DOHH2 (cell line): Measurements from ENCODE around the gene DDO.

Source experiments
- H3F3A ChIP-seq: fragments of 200-600 bp; sonication (generic), shearing (Covaris generic); 2 replicates; pipeline ENCODE4 v1.6.0; 2016; ENCODE audit warnings: antibody characterized with exemption, mild to moderate bottlenecking; ENCODE audit not compliant: control insufficient read depth, insufficient read depth
- H3K27ac ChIP-seq: fragments of 200-600 bp; sonication (generic); 2 replicates; pipeline ENCODE4 v1.5.1; 2014; ENCODE audit warnings: low read depth, mild to moderate bottlenecking, low read length, moderate library complexity
- H3K27me3 ChIP-seq: fragments of 200-600 bp; sonication (generic); 2 replicates; pipeline ENCODE4 v1.6.1; 2014; ENCODE audit warnings: mild to moderate bottlenecking, low read length, mixed read lengths; ENCODE audit not compliant: control insufficient read depth
- H3K36me3 ChIP-seq: fragments of 200-600 bp; sonication (generic); 2 replicates; pipeline ENCODE4 v1.6.1; 2014; ENCODE audit warnings: mild to moderate bottlenecking, low read length, moderate library complexity, mixed read lengths; ENCODE audit not compliant: control insufficient read depth
- H3K4me1 ChIP-seq: fragments of 200-600 bp; sonication (generic); 2 replicates; pipeline ENCODE4 v1.6.1; 2014; ENCODE audit warnings: mild to moderate bottlenecking, low read length, mixed read lengths; ENCODE audit not compliant: control insufficient read depth
- H3K4me2 ChIP-seq: fragments of 200-600 bp; sonication (generic); 2 replicates; pipeline ENCODE4 v1.6.0; 2014; ENCODE audit warnings: mild to moderate bottlenecking, low read length, moderate library complexity
- H3K4me3 ChIP-seq: fragments of 200-600 bp; sonication (generic); 2 replicates; pipeline ENCODE4 v1.5.1; 2014; ENCODE audit warnings: mild to moderate bottlenecking, low read length, mixed read lengths
- H3K79me2 ChIP-seq: fragments of 200-600 bp; sonication (generic); 2 replicates; pipeline ENCODE4 v1.6.1; 2014; ENCODE audit warnings: mild to moderate bottlenecking, low read length, mixed read lengths; ENCODE audit not compliant: control insufficient read depth
- H3K9me2 ChIP-seq: fragments of 200-600 bp; sonication (generic); replicated peaks from 2 replicates; pipeline ENCODE4 v1.6.1; 2014; ENCODE audit warnings: mild to moderate bottlenecking, low read length, mixed read lengths; ENCODE audit not compliant: control insufficient read depth
- H3K9me3 ChIP-seq: fragments of 200-600 bp; sonication (generic); 2 replicates; pipeline ENCODE4 v1.6.1; 2014; ENCODE audit warnings: antibody characterized with exemption, low read length, mixed read lengths; ENCODE audit not compliant: control insufficient read depth, insufficient read depth
- H4K20me1 ChIP-seq: fragments of 200-600 bp; sonication (generic); 2 replicates; pipeline ENCODE4 v1.6.0; 2014; ENCODE audit warnings: low read depth, mild to moderate bottlenecking, antibody characterized with exemption, low read length, moderate library complexity; ENCODE audit not compliant: control insufficient read depth, insufficient read depth
- EZH2phosphoT487 ChIP-seq: fragments of 200-600 bp; sonication (generic); IDR thresholded peaks from 2 replicates; pipeline ENCODE4 v1.6.1; 2017; ENCODE audit warnings: borderline replicate concordance, mild to moderate bottlenecking, antibody characterized with exemption, low read length, moderate library complexity, mixed read lengths
- TF ChIP-seq, protein P1 (sequence below): fragments of 200-600 bp; sonication (generic); IDR thresholded peaks from one replicate; pipeline ENCODE4 v1.5.1; 2014; ENCODE audit warnings: antibody characterized with exemption, mild to moderate bottlenecking, low read depth, low read length; ENCODE audit not compliant: poor library complexity, severe bottlenecking

DDO gene

DNA sequence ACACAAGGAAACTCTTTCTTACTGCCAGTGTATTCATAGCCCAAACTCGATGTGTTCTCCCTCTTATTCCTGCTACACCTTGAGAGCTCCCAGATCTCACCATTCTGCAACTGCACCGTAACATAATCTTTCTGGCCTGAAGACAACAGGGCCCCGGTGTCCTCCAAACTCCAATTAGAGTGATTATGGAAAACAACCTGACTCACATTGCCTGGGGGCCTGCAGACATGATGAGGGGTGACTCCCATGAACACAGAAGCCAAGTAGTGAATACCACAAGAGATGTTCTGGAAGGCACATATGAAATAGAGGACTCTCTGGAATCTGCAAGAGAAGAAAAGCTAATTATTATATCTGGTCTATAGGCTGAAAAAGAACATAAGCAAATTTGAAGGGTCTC is 41.3 kb upstream of the DDO start:
- no peaks in the 10 kb centered on the region for H3K9me2 ChIP-seq
- no peaks in the 10 kb centered on the region for H3K4me1 ChIP-seq
- H3F3A ChIP-seq, result no peaks in the 10 kb centered on the region
- no peaks in the 10 kb centered on the region for H3K79me2 ChIP-seq
- TF ChIP-seq EZH2phosphoT487, result no peak
- TF ChIP-seq, protein P1, sequence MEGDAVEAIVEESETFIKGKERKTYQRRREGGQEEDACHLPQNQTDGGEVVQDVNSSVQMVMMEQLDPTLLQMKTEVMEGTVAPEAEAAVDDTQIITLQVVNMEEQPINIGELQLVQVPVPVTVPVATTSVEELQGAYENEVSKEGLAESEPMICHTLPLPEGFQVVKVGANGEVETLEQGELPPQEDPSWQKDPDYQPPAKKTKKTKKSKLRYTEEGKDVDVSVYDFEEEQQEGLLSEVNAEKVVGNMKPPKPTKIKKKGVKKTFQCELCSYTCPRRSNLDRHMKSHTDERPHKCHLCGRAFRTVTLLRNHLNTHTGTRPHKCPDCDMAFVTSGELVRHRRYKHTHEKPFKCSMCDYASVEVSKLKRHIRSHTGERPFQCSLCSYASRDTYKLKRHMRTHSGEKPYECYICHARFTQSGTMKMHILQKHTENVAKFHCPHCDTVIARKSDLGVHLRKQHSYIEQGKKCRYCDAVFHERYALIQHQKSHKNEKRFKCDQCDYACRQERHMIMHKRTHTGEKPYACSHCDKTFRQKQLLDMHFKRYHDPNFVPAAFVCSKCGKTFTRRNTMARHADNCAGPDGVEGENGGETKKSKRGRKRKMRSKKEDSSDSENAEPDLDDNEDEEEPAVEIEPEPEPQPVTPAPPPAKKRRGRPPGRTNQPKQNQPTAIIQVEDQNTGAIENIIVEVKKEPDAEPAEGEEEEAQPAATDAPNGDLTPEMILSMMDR, result no peak
- H3K9me3 ChIP-seq, result peaks cover 5% of the 10 kb centered on the region
- H4K20me1 ChIP-seq, result no peaks in the 10 kb centered on the region
- H3K4me3 ChIP-seq, result no peak overlapping the region
- no peak overlapping the region for H3K4me2 ChIP-seq
- peaks cover 6% of the 10 kb centered on the region; the same call in 1 of the 2 replicates for H3K27me3 ChIP-seq
- H3K27ac ChIP-seq, result no peak overlapping the region
- H3K36me3 ChIP-seq, result no peaks in the 10 kb centered on the region

DNA sequence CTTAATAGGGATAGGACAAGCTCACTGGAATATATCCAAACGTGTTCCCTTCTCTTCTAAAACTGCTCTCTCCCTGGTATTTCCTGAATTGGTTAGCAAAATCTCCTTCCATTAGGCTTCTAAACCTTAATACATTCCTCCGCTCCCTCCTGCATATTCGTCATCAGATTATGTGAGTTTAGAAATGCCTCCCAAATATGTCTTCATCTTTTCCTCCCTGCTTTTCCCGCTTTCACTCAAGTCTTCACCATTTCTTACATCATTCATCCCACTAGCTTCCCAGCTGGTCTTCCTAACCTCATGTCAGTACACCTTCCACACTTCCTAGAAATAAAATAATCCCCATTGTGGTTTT is 34.1 kb upstream of the DDO start:
- no peak overlapping the region for H3K4me2 ChIP-seq
- H3K36me3 ChIP-seq, result no peaks in the 10 kb centered on the region
- H4K20me1 ChIP-seq, result no peaks in the 10 kb centered on the region
- H3K4me1 ChIP-seq, result no peaks in the 10 kb centered on the region
- no peaks in the 10 kb centered on the region for H3K79me2 ChIP-seq
- no peak for TF ChIP-seq EZH2phosphoT487
- TF ChIP-seq, protein P1, result no peak
- H3F3A ChIP-seq, result no peaks in the 10 kb centered on the region
- H3K27ac ChIP-seq, result no peak overlapping the region
- no peaks in the 10 kb centered on the region for H3K9me3 ChIP-seq
- peaks cover 6% of the 10 kb centered on the region; the same call in 1 of the 2 replicates for H3K27me3 ChIP-seq
- no peak overlapping the region for H3K4me3 ChIP-seq
- H3K9me2 ChIP-seq, result no peaks in the 10 kb centered on the region

DNA sequence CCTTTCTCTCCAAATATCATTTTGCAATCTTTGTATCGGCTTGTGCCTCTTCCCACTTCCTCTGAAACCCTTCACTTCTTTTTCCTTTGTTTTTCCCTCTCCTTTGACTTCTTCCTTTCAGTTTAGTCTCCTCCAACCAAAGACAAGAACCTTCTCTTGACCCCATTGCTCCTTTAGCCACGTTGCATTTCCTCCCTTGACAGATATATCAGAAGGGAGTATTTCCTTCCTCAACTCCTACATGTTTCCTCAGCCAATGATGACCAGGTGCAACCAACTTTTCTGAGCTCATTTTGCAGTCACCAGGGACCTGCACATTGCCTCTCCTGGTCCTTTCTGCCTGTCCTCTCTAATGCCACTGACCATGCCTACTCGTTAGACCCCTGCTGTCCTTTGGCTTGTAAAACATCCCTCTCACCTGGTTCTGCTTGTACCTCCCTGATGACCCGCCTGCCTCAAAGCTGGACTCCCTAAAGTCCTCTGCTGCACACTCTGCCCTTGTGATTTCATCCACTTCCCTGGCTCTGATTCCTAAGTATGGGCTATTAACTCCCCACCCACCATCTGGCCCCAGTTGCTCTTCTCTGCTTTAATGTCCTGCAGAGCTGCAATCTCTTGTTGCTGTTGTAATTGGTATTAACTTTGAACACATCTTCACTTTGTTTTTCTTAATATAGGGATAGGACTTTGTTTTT is 33.6 kb upstream of the DDO start:
- no peak overlapping the region for H3K4me2 ChIP-seq
- no peaks in the 10 kb centered on the region for H4K20me1 ChIP-seq

More for the DNA sequence above, 33.6 kb upstream of the DDO start:
- Histone ChIP-seq H3K9me3 (no peaks in the 10 kb centered on the region), H3K79me2 (no peaks in the 10 kb centered on the region), H3K4me1 (no peaks in the 10 kb centered on the region), H3K36me3 (no peaks in the 10 kb centered on the region), H3K27ac (no peak overlapping the region), H3K27me3 (peaks cover 5% of the 10 kb centered on the region; the same call in 1 of the 2 replicates), H3F3A (no peaks in the 10 kb centered on the region), H3K9me2 (no peaks in the 10 kb centered on the region), H3K4me3 (no peak overlapping the region)
- TF ChIP-seq, protein P1, result no peak
- no peak for TF ChIP-seq EZH2phosphoT487
